Endothelial cell of umbilical vein (primary cell): ENCODE data around the gene DENND2A. TPM values are rescaled to one million over a fixed set of nuclear protein-coding genes. Genes with fewer than 3 reads are reported as not detected.

Experiments
- BruUV-seq: library from RNA; stranded (reverse); fragments of 400-500 nt; replicated peaks from 2 replicates; lab custom pipeline; 2021; lab: Mats Ljungman, UMichigan
- CTCF ChIA-PET: fragments of 300-600, 350-600 bp; sonication (Branson Sonifier 250); formaldehyde crosslinking; loops from one replicate; lab custom pipeline; 2021; ENCODE audit warnings: antibody characterized with exemption, inconsistent platforms; lab: Charles Lee
- POLR2A ChIA-PET: fragments of 300-600, 350-600 bp; sonication (Branson Sonifier 250); formaldehyde crosslinking; loops from one replicate; lab custom pipeline; 2021; ENCODE audit warnings: antibody characterized with exemption, inconsistent platforms; lab: Charles Lee
- DNase-seq: peaks from one replicate; pipeline ENCODE4 v3.0.0-alpha.2; 2011; ENCODE audit warnings: low read depth, low spot score
- FAIRE-seq: peaks from 2 replicates; lab custom pipeline; 2011; peaks lifted over from hg19 to GRCh38; lab: Jason Lieb, UNC
- H2AFZ ChIP-seq: 2 replicates; pipeline ENCODE4 v1.6.0; 2012; ENCODE audit warnings: low read depth, low read length, control low read depth, inconsistent platforms
- H3K27ac ChIP-seq: 2 replicates; pipeline ENCODE4 v1.5.1; 2011; ENCODE audit warnings: low read depth, mild to moderate bottlenecking, control low read depth, low read length, moderate library complexity; ENCODE audit not compliant: insufficient read depth
- H3K27me3 ChIP-seq, 2 experiments: 2 replicates each; pipeline versions ENCODE4 v1.6.0 to v1.6.1; 2011; ENCODE audit warnings: low read length in 2 of 2, mixed read lengths in 1 of 2; ENCODE audit not compliant: control insufficient read depth in 2 of 2, insufficient read depth in 2 of 2
- H3K36me3 ChIP-seq, 2 experiments: 2 replicates in 1 of 2; 3 replicates in 1 of 2; pipeline ENCODE4 v1.5.1; 2011; ENCODE audit warnings: low read length in 2 of 2, mild to moderate bottlenecking in 1 of 2, moderate library complexity in 1 of 2; ENCODE audit not compliant: control insufficient read depth in 2 of 2, insufficient read depth in 2 of 2; ENCODE audit errors: extremely low read depth in 1 of 2
- H3K4me1 ChIP-seq: 3 replicates; pipeline ENCODE4 v1.5.1; 2011; ENCODE audit warnings: mild to moderate bottlenecking, low read length; ENCODE audit not compliant: control insufficient read depth, insufficient read depth; ENCODE audit errors: extremely low read depth
- H3K4me2 ChIP-seq: 2 replicates; pipeline ENCODE4 v1.6.1; 2011; ENCODE audit warnings: low read length, control low read depth, mixed read lengths; ENCODE audit not compliant: insufficient read depth
- H3K4me3 ChIP-seq, 3 experiments: fragments of 200-600 bp in 1 of 3; sonication (generic), shearing (Covaris generic) in 1 of 3; replicated peaks in 1 of 3; 2 replicates each; pipeline ENCODE4 v1.5.1; 2011 to 2016; ENCODE audit warnings: control low read depth in 3 of 3, low read length in 3 of 3, mild to moderate bottlenecking in 2 of 3, inconsistent platforms in 1 of 3, low read depth in 1 of 3, moderate library complexity in 1 of 3; ENCODE audit not compliant: insufficient read depth in 1 of 3
- H3K79me2 ChIP-seq: 2 replicates; pipeline ENCODE4 v1.6.0; 2012; ENCODE audit warnings: low read length, inconsistent platforms; ENCODE audit not compliant: control insufficient read depth, insufficient read depth
- H3K9ac ChIP-seq: replicated peaks from 2 replicates; pipeline ENCODE3; 2011; ENCODE audit warnings: low read length, control low read depth; ENCODE audit not compliant: insufficient read depth; ENCODE audit errors: extremely low read depth
- H3K9me1 ChIP-seq: replicated peaks from 3 replicates; pipeline ENCODE4 v1.6.0; 2011; ENCODE audit warnings: mild to moderate bottlenecking, low read length; ENCODE audit not compliant: control insufficient read depth, insufficient read depth; ENCODE audit errors: extremely low read depth
- H3K9me3 ChIP-seq: replicated peaks from 2 replicates; pipeline ENCODE4 v1.5.1; 2012; ENCODE audit warnings: low read length, inconsistent platforms; ENCODE audit not compliant: control insufficient read depth, insufficient read depth
- H4K20me1 ChIP-seq: replicated peaks from 2 replicates; pipeline ENCODE3; 2011; ENCODE audit warnings: mild to moderate bottlenecking, low read length; ENCODE audit not compliant: control insufficient read depth, insufficient read depth; ENCODE audit errors: extremely low read depth
- EZH2 ChIP-seq: IDR thresholded peaks from 2 replicates; pipeline ENCODE4 v1.6.1; 2012; ENCODE audit warnings: borderline replicate concordance, low read depth, mild to moderate bottlenecking, moderate library complexity, low read length, inconsistent platforms; ENCODE audit not compliant: severe bottlenecking
- FOS ChIP-seq: IDR thresholded peaks from 2 replicates; pipeline ENCODE4 v1.6.1; 2011; ENCODE audit warnings: mild to moderate bottlenecking, low read length, moderate library complexity, borderline replicate concordance; ENCODE audit not compliant: insufficient read depth
- GATA2 ChIP-seq: IDR thresholded peaks from 2 replicates; pipeline ENCODE4 v1.7.0; 2011; ENCODE audit warnings: low read depth, mild to moderate bottlenecking, moderate library complexity, mixed read lengths, low read length; ENCODE audit not compliant: insufficient read length, insufficient read depth
- JUN ChIP-seq: IDR thresholded peaks from 2 replicates; pipeline ENCODE4 v1.6.1; 2011; ENCODE audit warnings: borderline replicate concordance, low read depth; ENCODE audit not compliant: insufficient read length, insufficient read depth
- MYC ChIP-seq: IDR thresholded peaks from one replicate; pipeline ENCODE4 v1.6.1; 2011; ENCODE audit warnings: mild to moderate bottlenecking, low read depth, low read length
- POLR2A ChIP-seq: IDR thresholded peaks from 2 replicates; pipeline ENCODE4 v1.6.1; 2012; ENCODE audit warnings: low read depth, mild to moderate bottlenecking, control low read depth, low read length
- POLR2AphosphoS5 ChIP-seq: IDR thresholded peaks from 2 replicates; pipeline ENCODE4 v1.6.1; 2012; ENCODE audit warnings: low read depth, mild to moderate bottlenecking, control low read depth, low read length, moderate library complexity; ENCODE audit not compliant: insufficient read depth
- dilution Hi-C: fragments of 300-500 bp; cut with MboI; formaldehyde crosslinking; loops from one replicate; pipeline ENCODE4 v1.15.0; 2019; ENCODE audit warnings: low sequenced_read_pairs; ENCODE audit not compliant: extremely low pct_ligation_motif_present
- intact Hi-C: fragments of 100-400 bp; cut with micrococcal nuclease; formaldehyde crosslinking; loops from one replicate; pipeline ENCODE4 v1.10.0; 2022
- polyA plus RNA-seq, 4 experiments: library from polyadenylated mRNA; depleted of rRNA in 3 of 4; stranded (reverse) in 3 of 4; unstranded in 1 of 4; fragments of >200 nt; gene quantifications; 2 replicates each; pipeline versions ENCODE4 v1.2.1 to v1.2.3, GENCODE V29; 2011 to 2012; ENCODE audit warnings: missing spikeins in 1 of 4
- total RNA-seq: library from RNA; stranded (reverse); gene quantifications from 2 replicates; pipeline ENCODE4 v1.2.3, GENCODE V29; 2021
- TF ChIP-seq, protein P1 (sequence below): IDR thresholded peaks from 2 replicates; pipeline ENCODE4 v1.6.1; 2011; ENCODE audit not compliant: insufficient read depth, insufficient read length
- TF ChIP-seq, protein P2 (sequence below), 2 donors: IDR thresholded peaks; 1 replicate in 1 of 2; 2 replicates in 1 of 2; pipeline ENCODE4 v1.5.1; 2011; ENCODE audit warnings: low read length in 2 of 2, mild to moderate bottlenecking in 2 of 2, moderate library complexity in 2 of 2, control low read depth in 1 of 2, inconsistent platforms in 1 of 2, low read depth in 1 of 2; ENCODE audit not compliant: insufficient read depth in 1 of 2; ENCODE audit errors: extremely low read depth in 1 of 2

DENND2A gene
- total and polyA plus RNA-seq, 2 donors (not counting 3 experiments of a cell fraction or from before 2014, with no cell fraction given) = 0.33 TPM; not detected in 1

DNA sequence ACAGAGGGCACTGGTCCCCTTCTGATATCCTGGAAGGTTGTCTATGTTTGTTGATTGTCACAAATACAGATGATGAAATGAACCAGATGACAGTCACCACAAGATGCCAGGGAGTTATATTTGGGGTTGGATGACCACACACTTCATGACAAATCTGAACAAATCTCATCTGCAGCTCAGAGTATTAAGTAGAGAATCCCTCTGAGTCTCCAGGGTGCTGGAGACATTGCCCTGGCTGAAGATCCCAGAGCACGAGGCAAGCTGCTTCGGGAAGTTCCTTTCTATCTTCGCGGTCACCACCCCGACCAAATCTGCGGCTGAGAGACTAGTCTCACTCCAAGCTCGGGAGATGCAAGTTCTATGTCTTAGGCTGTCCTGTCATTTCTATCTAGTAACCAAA lies 9.0 kb downstream of the DENND2A start:
- Histone ChIP-seq H2AFZ (no peak overlapping the region), H3K9me3 (no peaks in the 10 kb centered on the region), H3K4me1 (no peaks in the 10 kb centered on the region), H3K36me3 (no peaks in the 10 kb centered on the region), H3K27ac (no peak overlapping the region), H3K9ac (no peak overlapping the region), H3K9me1 (no peaks in the 10 kb centered on the region), H3K27me3 (peaks cover 0 to 5% of the 10 kb centered on the region in 2 experiments), H3K4me3 (no peak overlapping the region), H3K79me2 (no peaks in the 10 kb centered on the region), H3K4me2 (no peak overlapping the region), H4K20me1 (no peaks in the 10 kb centered on the region)
- DNase-seq (no peak), FAIRE-seq (no peak)
- no TSS peak for BruUV-seq
- ChIA-PET POLR2A (no interaction called here), CTCF (interaction anchor here (1.9 kb wide), 1 partner anchor 114 kb away, joined by 6 read pairs; no protein-coding TSS in a partner anchor)
- intact Hi-C loops = no loop called here
- dilution Hi-C loops = no loop called here
- TF ChIP-seq MYC (no peak), POLR2AphosphoS5 (no peak), POLR2A (no peak), EZH2 (no peak), JUN (no peak), FOS (no peak), GATA2 (no peak)
- TF ChIP-seq, protein P1, sequence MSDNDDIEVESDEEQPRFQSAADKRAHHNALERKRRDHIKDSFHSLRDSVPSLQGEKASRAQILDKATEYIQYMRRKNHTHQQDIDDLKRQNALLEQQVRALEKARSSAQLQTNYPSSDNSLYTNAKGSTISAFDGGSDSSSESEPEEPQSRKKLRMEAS = no peak
- TF ChIP-seq, protein P2, sequence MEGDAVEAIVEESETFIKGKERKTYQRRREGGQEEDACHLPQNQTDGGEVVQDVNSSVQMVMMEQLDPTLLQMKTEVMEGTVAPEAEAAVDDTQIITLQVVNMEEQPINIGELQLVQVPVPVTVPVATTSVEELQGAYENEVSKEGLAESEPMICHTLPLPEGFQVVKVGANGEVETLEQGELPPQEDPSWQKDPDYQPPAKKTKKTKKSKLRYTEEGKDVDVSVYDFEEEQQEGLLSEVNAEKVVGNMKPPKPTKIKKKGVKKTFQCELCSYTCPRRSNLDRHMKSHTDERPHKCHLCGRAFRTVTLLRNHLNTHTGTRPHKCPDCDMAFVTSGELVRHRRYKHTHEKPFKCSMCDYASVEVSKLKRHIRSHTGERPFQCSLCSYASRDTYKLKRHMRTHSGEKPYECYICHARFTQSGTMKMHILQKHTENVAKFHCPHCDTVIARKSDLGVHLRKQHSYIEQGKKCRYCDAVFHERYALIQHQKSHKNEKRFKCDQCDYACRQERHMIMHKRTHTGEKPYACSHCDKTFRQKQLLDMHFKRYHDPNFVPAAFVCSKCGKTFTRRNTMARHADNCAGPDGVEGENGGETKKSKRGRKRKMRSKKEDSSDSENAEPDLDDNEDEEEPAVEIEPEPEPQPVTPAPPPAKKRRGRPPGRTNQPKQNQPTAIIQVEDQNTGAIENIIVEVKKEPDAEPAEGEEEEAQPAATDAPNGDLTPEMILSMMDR (IDR thresholded peaks at IDR 0.05; ENCODE audit: extremely low read depth in 1 of 2, insufficient read depth in 1 of 2, low read depth in 1 of 2, low read length in 2 of 2) = no peak
